ENCODE data around the gene BMP8A.

DNA sequence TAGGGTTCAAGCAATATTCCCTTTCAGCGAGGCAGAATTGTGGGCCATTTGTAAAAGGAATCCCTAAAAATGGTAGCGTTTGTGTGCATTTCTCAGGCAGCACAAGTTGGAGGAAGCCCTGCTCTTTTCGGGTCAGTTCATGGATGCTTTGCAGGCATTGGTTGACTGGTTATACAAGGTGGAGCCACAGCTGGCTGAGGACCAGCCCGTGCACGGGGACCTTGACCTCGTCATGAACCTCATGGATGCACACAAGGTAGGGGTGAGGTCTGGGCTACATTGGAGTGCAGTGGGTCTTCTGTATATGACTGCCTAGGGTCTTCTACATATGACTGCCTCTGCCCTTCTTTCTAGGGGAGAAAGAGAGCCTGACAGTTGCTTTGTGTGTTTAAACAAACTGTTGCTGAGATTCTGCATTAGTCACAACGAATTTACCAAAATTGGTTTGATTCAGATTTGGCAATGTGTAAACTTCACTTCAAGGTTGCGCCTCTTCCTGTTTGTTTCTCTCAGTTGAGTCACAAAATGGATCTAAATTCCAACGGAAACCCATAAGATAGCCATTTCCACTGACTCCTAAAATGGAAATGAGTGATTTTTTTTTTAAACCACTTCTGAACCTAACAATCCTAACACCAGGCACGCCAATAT lies 40.4 kb upstream of the BMP8A start:
- TF ChIP-seq, protein P1, sequence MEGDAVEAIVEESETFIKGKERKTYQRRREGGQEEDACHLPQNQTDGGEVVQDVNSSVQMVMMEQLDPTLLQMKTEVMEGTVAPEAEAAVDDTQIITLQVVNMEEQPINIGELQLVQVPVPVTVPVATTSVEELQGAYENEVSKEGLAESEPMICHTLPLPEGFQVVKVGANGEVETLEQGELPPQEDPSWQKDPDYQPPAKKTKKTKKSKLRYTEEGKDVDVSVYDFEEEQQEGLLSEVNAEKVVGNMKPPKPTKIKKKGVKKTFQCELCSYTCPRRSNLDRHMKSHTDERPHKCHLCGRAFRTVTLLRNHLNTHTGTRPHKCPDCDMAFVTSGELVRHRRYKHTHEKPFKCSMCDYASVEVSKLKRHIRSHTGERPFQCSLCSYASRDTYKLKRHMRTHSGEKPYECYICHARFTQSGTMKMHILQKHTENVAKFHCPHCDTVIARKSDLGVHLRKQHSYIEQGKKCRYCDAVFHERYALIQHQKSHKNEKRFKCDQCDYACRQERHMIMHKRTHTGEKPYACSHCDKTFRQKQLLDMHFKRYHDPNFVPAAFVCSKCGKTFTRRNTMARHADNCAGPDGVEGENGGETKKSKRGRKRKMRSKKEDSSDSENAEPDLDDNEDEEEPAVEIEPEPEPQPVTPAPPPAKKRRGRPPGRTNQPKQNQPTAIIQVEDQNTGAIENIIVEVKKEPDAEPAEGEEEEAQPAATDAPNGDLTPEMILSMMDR (conservative IDR thresholded peaks at IDR 0.05) = no peak
- no peak for TF ChIP-seq ZFX (IDR thresholded peaks at IDR 0.05)
